Effector CD4-positive, alpha-beta T cell (primary cell): ENCODE data around the gene MACROD2.

ENCODE experiments used
- DNase-seq: peaks from one replicate; pipeline ENCODE4 v3.0.0-alpha.2; 2020

MACROD2 gene

GRCh38 chr20:15674253-15675060 is 1679.1 kb downstream of the MACROD2 start:
- DNase-seq: no peak

- DNase-seq: no peak
Measured at GRCh38 chr20:15675061-15675514, 1679.8 kb downstream of the MACROD2 start.

GRCh38 chr20:15675813-15676484 is 1680.6 kb downstream of the MACROD2 start:
- DNase-seq: no peak

GRCh38 chr20:15676815-15677214 is 1681.5 kb downstream of the MACROD2 start:
- no peak for DNase-seq

- no peak for DNase-seq
Measured at GRCh38 chr20:15682690-15683089, 1687.4 kb downstream of the MACROD2 start.

- no peak for DNase-seq
Measured at GRCh38 chr20:15692570-15692969, 1697.3 kb downstream of the MACROD2 start.

GRCh38 chr20:15699431-15700146 is 1704.3 kb downstream of the MACROD2 start:
- no peak for DNase-seq

- no peak for DNase-seq
Measured at GRCh38 chr20:15700147-15700765, 1704.9 kb downstream of the MACROD2 start.

GRCh38 chr20:15702161-15702560 is 1706.8 kb downstream of the MACROD2 start:
- no peak for DNase-seq

GRCh38 chr20:15703171-15703911 is 1708.0 kb downstream of the MACROD2 start:
- DNase-seq: no peak

GRCh38 chr20:15705975-15706374 is 1710.7 kb downstream of the MACROD2 start:
- DNase-seq: no peak

GRCh38 chr20:15706719-15707118 is 1711.4 kb downstream of the MACROD2 start:
- DNase-seq: no peak

GRCh38 chr20:15708984-15709598 is 1713.8 kb downstream of the MACROD2 start:
- no peak for DNase-seq

- DNase-seq: no peak
Measured at GRCh38 chr20:15710636-15711035, 1715.3 kb downstream of the MACROD2 start.

GRCh38 chr20:15711177-15711576 is 1715.9 kb downstream of the MACROD2 start:
- DNase-seq: no peak

- DNase-seq: no peak
Measured at GRCh38 chr20:15716256-15716655, 1720.9 kb downstream of the MACROD2 start.

- DNase-seq: no peak
Measured at GRCh38 chr20:15726416-15726815, 1731.1 kb downstream of the MACROD2 start.

- DNase-seq: no peak
Measured at GRCh38 chr20:15734052-15734451, 1738.7 kb downstream of the MACROD2 start.

GRCh38 chr20:15739035-15739434 is 1743.7 kb downstream of the MACROD2 start:
- DNase-seq: no peak

GRCh38 chr20:15740046-15740775 is 1744.9 kb downstream of the MACROD2 start:
- no peak for DNase-seq

GRCh38 chr20:15742087-15742486 is 1746.8 kb downstream of the MACROD2 start:
- no peak for DNase-seq
